NCI-H146 treated with DMSO at 0.1 percent for 48 hours (cell line): ENCODE measurements around the gene SPOP.
"Not testable (repeated sequence)": the region's sequence is repeated elsewhere in the genome, so short reads cannot be mapped to it uniquely, and the experiment has no call there.

Experiments used
- DNase-seq: peaks from one replicate; lab custom pipeline; 2025; ENCODE audit not compliant: unreplicated experiment; lab: John Stamatoyannopoulos, UW

Gene SPOP

GRCh38 chr17:49659661-49660382, 18.1 kb downstream of the SPOP start:
- DNase-seq = no peak

- no peak for DNase-seq
Measured at GRCh38 chr17:49656247-49656646, 21.6 kb downstream of the SPOP start.

DNA sequence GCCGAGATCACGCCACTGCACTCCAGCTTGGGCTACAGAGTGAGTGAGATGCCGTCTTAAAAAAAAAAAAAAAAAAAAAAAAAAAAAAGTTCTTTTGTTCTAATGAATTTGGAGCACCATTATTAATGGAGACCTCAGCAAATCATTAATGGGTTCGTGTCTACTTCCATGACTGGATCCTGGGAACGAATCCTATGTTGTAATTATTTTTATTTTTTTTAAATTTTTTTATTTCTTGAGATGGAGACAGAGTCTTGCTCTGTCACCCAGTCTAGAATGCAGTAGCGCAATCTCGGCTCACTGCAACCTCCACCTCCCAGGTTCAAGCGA, 30.7 kb downstream of the SPOP start:
- DNase-seq = no peak

DNA sequence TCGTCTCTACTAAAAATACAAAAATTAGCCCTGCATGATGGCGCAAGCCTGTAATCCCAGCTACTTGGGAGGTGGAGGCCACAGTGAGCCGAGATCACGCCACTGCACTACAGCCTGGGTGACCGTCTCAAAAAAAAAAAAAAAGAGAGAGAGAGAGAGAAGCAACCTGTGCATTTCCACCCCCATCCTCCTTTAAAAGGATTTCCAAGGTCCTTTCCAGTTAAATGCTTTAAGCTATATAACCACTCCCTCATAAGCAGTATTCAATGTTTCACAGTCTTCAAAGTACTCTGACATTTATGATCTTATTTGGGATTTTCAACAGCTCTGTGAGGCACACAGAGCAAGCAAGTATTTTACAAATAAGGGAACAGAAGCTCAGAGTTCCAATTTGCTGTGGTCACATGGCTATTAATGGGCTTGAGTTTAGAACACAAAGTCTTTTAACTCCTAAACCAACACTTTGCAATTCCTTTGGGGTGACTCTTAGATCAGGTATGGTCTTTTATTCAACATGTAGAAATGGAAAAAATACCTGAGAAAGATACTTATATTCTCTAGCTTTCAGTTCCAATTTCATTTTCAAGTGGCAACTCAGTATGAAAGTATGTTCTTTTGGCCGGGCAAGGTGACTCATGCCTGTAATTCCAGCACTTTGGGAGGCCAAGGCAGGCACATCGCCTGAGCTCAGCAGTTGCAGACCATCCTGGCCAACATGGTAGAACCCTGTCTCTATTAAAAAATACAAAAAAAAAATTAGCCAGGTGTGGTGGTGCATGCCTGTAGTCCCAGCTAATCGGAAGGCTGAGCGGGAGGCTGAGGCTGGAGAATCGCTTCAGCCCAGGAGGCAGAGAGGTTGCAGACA, 31.3 kb downstream of the SPOP start:
- no peak for DNase-seq

- not testable (repeated sequence) for DNase-seq
Measured at GRCh38 chr17:49646056-49646390, 31.9 kb downstream of the SPOP start.

- DNase-seq = no peak
Measured at GRCh38 chr17:49645654-49646053, 32.2 kb downstream of the SPOP start.

DNA sequence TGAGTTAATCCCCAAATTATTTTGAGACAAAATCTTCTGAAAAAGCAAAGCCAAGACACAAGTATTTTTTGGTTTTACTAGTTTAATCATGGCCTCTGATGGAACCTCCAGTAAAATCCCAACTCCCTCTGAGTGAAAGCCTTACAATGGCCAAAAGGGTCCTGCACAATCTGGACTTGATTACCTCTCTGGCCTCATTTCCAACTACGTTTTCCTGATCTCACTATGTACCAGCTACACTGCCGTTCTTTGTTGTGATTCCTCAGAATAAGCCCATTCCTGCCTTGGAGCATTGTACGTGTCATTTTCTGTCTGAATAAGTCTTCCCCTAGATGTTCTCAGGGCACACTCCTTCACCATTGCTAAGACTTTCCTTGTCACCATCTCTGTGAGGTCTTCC, 37.3 kb downstream of the SPOP start:
- no peak for DNase-seq

DNA sequence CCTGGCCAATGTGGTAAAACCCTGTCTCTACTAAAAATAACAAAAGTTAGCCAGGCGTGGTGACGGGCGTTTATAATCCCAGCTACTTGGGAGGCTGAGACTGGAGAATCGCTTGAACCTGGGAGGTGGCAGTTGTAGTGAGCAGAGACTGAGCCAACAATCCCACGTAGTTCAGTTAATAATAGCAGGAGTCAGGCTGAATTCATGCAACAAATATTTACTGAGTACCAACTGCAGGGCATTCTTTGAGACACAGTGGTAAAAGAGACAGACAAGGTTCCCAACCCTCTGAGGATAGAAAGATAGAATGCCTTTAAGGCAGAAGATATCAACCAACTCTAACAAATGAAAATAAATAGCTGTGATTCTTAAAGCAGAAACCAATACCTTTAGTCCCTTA, 39.1 kb downstream of the SPOP start:
- DNase-seq = no peak

- no peak for DNase-seq
Measured at GRCh38 chr17:49637739-49638138, 40.2 kb downstream of the SPOP start.

DNA sequence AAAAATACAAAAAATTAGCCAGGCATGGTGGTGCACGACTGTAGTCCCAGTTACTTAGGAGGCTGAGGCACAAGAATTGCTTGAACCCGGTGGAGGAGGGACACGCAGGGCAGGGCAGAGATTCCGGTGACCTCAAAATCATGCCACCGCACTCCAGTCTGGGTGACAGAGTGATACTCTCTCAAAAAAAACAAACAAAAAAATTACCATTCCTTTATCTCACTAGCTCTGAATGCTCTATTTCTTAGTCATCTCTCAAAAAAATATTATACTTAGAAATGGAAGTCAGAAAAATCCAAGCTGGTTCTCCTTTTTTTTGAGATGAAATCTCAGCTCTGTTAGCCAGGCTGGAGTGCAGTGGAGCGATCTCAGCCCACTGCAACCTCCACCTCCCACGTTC, 40.8 kb downstream of the SPOP start:
- DNase-seq = no peak

DNA sequence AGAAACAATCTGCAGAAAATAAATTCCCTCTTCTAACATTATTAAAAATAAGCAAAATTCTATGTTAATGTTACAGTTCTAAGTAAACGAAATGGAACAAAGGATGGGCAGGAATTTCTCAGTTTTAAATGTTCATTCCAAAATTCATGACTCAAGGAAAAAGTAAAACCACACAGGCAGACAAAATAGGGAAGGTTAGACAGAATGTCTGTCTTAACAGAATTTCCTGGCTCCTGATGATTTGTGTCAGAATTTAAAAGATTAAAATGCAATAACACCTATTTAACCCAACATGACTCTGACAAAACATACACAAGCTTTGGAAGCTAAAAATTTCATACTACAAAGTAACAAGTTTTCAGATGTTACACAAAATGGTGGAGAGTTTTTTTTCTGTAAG, 42.8 kb downstream of the SPOP start:
- DNase-seq = no peak

DNA sequence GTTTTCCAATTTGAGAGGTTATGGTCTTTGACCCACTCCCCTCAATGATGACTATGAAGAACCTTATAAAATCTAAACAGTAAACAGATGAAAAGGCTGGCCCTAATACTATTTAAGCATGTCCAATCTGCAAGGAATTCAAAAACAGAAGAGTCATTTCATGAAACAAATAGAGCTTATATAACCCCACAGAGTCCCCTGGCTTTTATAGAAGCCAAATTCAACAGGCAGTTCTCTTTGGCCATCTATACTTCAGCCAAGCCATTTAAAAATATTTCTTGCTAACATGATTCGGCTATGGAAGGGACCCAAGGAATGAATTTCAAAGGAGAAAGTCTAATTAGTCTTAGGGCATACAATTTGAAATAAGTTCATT, 43.4 kb downstream of the SPOP start:
- no peak for DNase-seq

- DNase-seq = peak; percentile 42
Measured at GRCh38 chr17:49633762-49634484, 44.0 kb downstream of the SPOP start.

- DNase-seq = no peak
Measured at GRCh38 chr17:49633250-49633649, 44.6 kb downstream of the SPOP start.

DNA sequence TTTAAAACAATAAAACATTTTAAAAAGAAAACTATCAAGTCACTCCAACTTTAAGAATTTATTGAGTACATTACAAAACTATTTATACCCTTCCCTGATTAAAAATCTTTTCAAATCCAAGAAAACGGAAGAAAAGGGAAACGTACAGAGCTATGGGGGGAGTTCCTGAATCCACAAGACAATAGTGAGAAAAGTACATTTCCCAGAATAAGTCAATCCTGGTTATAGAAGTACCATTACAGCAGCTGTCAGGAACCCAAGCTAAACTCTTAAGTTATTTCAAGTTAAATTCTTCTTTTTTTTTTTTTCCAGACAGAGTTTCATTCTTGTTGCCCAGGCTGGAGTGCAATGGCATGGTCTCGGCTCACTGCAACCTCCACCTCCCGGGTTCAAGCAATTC, 45.7 kb downstream of the SPOP start:
- no peak for DNase-seq

- DNase-seq = no peak
Measured at GRCh38 chr17:49631496-49631895, 46.4 kb downstream of the SPOP start.

DNA sequence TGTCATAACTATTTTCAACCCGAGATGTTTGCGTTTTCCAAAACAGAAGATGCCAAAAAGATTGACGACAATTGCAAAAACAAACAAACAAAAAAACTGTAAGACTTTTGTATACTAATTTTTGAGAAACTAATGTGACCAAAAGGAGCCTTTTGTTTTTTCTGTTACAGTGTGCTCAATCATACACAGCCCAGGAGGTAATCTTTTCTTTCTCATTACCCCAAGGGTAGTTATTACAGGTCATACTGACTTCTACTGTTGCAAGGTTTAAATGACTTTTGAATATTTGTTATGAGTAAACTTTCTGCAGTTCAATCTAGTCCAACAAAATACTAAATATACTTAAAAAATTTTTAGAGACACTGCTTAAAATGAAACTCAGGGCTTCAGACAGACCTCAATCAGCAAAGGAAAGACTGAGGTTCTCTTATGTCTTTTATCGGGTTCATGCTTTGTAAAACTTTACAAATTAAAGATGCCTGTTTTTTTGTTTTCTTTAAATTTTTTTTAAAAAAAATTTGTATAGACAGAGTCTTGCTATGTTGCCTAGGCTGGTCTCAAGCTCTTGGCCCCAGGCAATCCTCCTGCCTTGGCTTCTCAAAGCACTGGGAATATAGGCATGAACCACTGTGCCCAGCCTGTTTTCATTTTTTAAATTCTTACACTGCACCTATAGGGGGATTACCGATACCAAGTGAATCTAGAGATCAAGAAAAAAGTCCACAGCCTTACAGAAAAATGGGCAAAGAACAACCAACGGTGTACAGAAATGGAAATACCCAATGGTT, 47.6 kb downstream of the SPOP start:
- DNase-seq = no peak

DNA sequence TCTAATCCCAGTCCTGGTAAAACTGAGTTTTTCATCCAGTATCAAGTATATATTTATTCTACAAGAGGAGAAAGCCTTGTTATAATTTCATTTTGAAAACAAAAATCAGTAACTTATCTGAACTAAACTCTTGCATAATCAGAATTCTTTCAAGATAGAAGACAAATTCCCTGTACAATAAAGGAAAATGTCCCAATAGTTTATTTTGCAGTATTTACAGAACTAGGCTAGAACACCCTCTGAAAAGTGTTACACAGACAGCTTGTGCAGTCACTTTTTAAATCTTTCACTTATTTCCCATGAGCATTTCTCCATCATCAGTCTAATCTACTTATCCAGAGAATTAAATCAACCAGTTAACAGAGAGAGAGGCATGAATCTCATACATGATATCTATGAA, 48.5 kb downstream of the SPOP start:
- no peak for DNase-seq

GRCh38 chr17:49624896-49625295, 53.0 kb downstream of the SPOP start:
- DNase-seq = no peak

GRCh38 chr17:49621946-49622529, 55.9 kb downstream of the SPOP start:
- DNase-seq = no peak

DNA sequence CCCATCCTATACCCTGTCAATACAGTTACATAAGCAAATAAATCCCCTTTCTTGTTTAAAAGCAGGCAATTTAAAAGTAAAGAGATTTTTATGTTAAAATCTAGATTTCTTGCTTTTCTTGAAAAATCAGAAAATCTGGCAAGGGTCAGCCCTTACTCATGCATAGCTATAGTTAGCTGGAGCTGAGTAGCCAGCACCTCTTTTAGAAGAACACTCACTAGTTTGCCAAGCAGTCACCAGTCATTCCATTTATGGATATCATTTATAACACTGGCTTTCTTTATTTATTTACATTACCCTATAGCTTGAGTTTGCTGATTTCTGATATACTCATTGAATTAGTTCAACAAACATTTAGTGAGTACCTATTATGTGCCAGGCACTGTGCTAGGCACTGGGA, 56.5 kb downstream of the SPOP start:
- DNase-seq = no peak
